GM08714 (cell line): ENCODE data around the gene MS4A10.

ENCODE experiments used
- H3K4me3 ChIP-seq: fragments of 200-500 bp; sonication (Bioruptor generic); 2 replicates; pipeline ENCODE4 v1.5.1; 2014; ENCODE audit warnings: mild to moderate bottlenecking, low read length, inconsistent platforms
- ZNF274 ChIP-seq: IDR thresholded peaks from 2 replicates; pipeline ENCODE4 v1.6.1; 2012; ENCODE audit warnings: mild to moderate bottlenecking, low read depth, low read length

MS4A10 gene

GRCh38 chr11:60790726-60791125 is 5.6 kb downstream of the MS4A10 start:
- TF ChIP-seq ZNF274, result no peak

GRCh38 chr11:60791153-60791933 is 6.2 kb downstream of the MS4A10 start:
- no peak for TF ChIP-seq ZNF274

More at GRCh38 chr11:60790726-60791125, 5.6 kb downstream of the MS4A10 start:
- no peak overlapping the region for H3K4me3 ChIP-seq

GRCh38 chr11:60792521-60792920 is 7.4 kb downstream of the MS4A10 start:
- TF ChIP-seq ZNF274, result no peak
- H3K4me3 ChIP-seq, result no peak overlapping the region

More at GRCh38 chr11:60791153-60791933, 6.2 kb downstream of the MS4A10 start:
- no peak overlapping the region for H3K4me3 ChIP-seq

GRCh38 chr11:60795291-60795690 is 10.2 kb downstream of the MS4A10 start:
- TF ChIP-seq ZNF274, result no peak
- H3K4me3 ChIP-seq, result no peak overlapping the region

GRCh38 chr11:60797846-60798630 is 12.9 kb downstream of the MS4A10 start:
- no peak for TF ChIP-seq ZNF274
- H3K4me3 ChIP-seq, result no peak overlapping the region

GRCh38 chr11:60798631-60799030 is 13.5 kb downstream of the MS4A10 start:
- H3K4me3 ChIP-seq, result no peak overlapping the region
- TF ChIP-seq ZNF274, result no peak

GRCh38 chr11:60801194-60801593 is 16.1 kb downstream of the MS4A10 start:
- no peak for TF ChIP-seq ZNF274
- H3K4me3 ChIP-seq, result no peak overlapping the region

- H3K4me3 ChIP-seq, result no peak overlapping the region
- TF ChIP-seq ZNF274, result no peak
These were observed 18.3 kb downstream of the MS4A10 start for GRCh38 chr11:60803273-60803936.

GRCh38 chr11:60809249-60809648 is 24.1 kb downstream of the MS4A10 start:
- TF ChIP-seq ZNF274, result no peak
- no peak overlapping the region for H3K4me3 ChIP-seq

GRCh38 chr11:60809691-60810090 is 24.6 kb downstream of the MS4A10 start:
- no peak for TF ChIP-seq ZNF274
- no peak overlapping the region for H3K4me3 ChIP-seq

- no peak for TF ChIP-seq ZNF274
- no peak overlapping the region for H3K4me3 ChIP-seq
These were observed 25.0 kb downstream of the MS4A10 start for GRCh38 chr11:60810151-60810550.

GRCh38 chr11:60810569-60810968 is 25.4 kb downstream of the MS4A10 start:
- H3K4me3 ChIP-seq, result no peak overlapping the region
- no peak for TF ChIP-seq ZNF274

GRCh38 chr11:60813324-60813723 is 28.2 kb downstream of the MS4A10 start:
- no peak for TF ChIP-seq ZNF274
- H3K4me3 ChIP-seq, result no peak overlapping the region

GRCh38 chr11:60814112-60814511 is 29.0 kb downstream of the MS4A10 start:
- H3K4me3 ChIP-seq, result no peak overlapping the region
- TF ChIP-seq ZNF274, result no peak
